ENCODE data around the gene SMARCB1. TPM values are rescaled to one million over a fixed set of nuclear protein-coding genes. Genes with fewer than 3 reads are reported as not detected.

The SMARCB1 gene
- polyA plus RNA-seq, 1 of the 3 experiments (the other 2 are of a cell fraction): 215 TPM

- Histone ChIP-seq H3K4me2 (no peak overlapping the region), H3K36me3 (replicated peaks in 1 of 2; ENCODE audit: control insufficient read depth in 1 of 2, insufficient read depth in 2 of 2, low read length in 1 of 2) (no peaks in the 10 kb centered on the region), H3K79me2 (ENCODE audit: insufficient read depth) (no peaks in the 10 kb centered on the region), H4K20me1 (ENCODE audit: insufficient read depth) (no peaks in the 10 kb centered on the region), H2AFZ (ENCODE audit: low read depth) (no peak overlapping the region), H3K27me3 (ENCODE audit: insufficient read depth) (no peaks in the 10 kb centered on the region), H3K4me1 (ENCODE audit: control insufficient read depth in 1 of 2, insufficient read depth in 2 of 2, low read depth in 1 of 2, low read length in 1 of 2) (peaks cover 4 to 30% of the 10 kb centered on the region in 2 experiments), H3K9me2 (no peaks in the 10 kb centered on the region), H3K9ac (no peak overlapping the region), H3F3A (replicated peaks; ENCODE audit: insufficient read depth) (no peaks in the 10 kb centered on the region), H3K9me3 (no peaks in the 10 kb centered on the region), H3K4me3 (ENCODE audit: low read depth in 2 of 2, low read length in 1 of 2) (no peak overlapping the region), H3K27ac (ENCODE audit: low read depth in 2 of 2, low read length in 1 of 2) (no peak overlapping the region)
- CTCF ChIA-PET: interaction anchor here (0.6 to 10.1 kb wide), 72 partner anchors 8 to 480 kb away, joined by 3 to 277 read pairs (median 4); partner anchors contain the start of genes C22orf15, CHCHD10, DERL3 and MMP11
- 88% methylated on average over 14 of the region's 16 CpGs for WGBS (ENCODE audit: low lambda C conversion rate)
- no peak for TF ChIP-seq SMC3 (IDR thresholded peaks at IDR 0.05; ENCODE audit: low read depth, low read length)
- TF ChIP-seq YY1 (IDR thresholded peaks at IDR 0.05; ENCODE audit: low read depth): no peak
- TF ChIP-seq RFX5 (IDR thresholded peaks at IDR 0.05; ENCODE audit: low read length): no peak
- no peak for TF ChIP-seq EP300 (IDR thresholded peaks at IDR 0.05; ENCODE audit: borderline replicate concordance in 1 of 2, low read depth in 1 of 2, low read length in 1 of 2)
- TF ChIP-seq RXRA (IDR thresholded peaks at IDR 0.05; ENCODE audit: borderline replicate concordance, low read depth): no peak
- no peak for TF ChIP-seq TAF1 (IDR thresholded peaks at IDR 0.05; ENCODE audit: borderline replicate concordance, low read depth, low read length)
- no peak for TF ChIP-seq USF2 (IDR thresholded peaks at IDR 0.05; ENCODE audit: borderline replicate concordance, low read depth, low read length)
- TF ChIP-seq MAX (IDR thresholded peaks at IDR 0.05; ENCODE audit: low read depth): no peak
- no peak for TF ChIP-seq RAD21 (IDR thresholded peaks at IDR 0.05; ENCODE audit: low read length)
- no peak for TF ChIP-seq PBX3 (IDR thresholded peaks at IDR 0.05)
- no peak for TF ChIP-seq CTCF (IDR thresholded peaks at IDR 0.05)
- TF ChIP-seq NRF1 (IDR thresholded peaks at IDR 0.05; ENCODE audit: low read depth, low read length): no peak
- no peak for TF ChIP-seq SIN3A (IDR thresholded peaks at IDR 0.05; ENCODE audit: borderline replicate concordance, low read depth, low read length)
- TF ChIP-seq MEF2A (IDR thresholded peaks at IDR 0.05; ENCODE audit: borderline replicate concordance, low read depth): no peak
- no peak for TF ChIP-seq GATA2 (CRISPR knock-in tag; IDR thresholded peaks at IDR 0.05)
- TF ChIP-seq IRF3 (IDR thresholded peaks at IDR 0.05; ENCODE audit: low read depth, low read length): no peak
- TF ChIP-seq ELF1 (IDR thresholded peaks at IDR 0.05): no peak
- TF ChIP-seq MXI1 (IDR thresholded peaks at IDR 0.05; ENCODE audit: low read depth, low read length): no peak
- no peak for TF ChIP-seq FOSL2 (IDR thresholded peaks at IDR 0.05; ENCODE audit: borderline replicate concordance, low read depth)
- no peak for TF ChIP-seq CHD2 (IDR thresholded peaks at IDR 0.05; ENCODE audit: low read length, partially characterized antibody)
- no peak for DNase-seq
- POLR2A ChIA-PET: interaction anchor here (0.7 to 1.4 kb wide), 6 partner anchors 24 to 82 kb away, joined by 3 to 5 read pairs (median 3); partner anchors contain the start of genes CHCHD10, MMP11 and SMARCB1
Measured at GRCh38 chr22:23850136-23850611, 63.4 kb downstream of the SMARCB1 start.

Data from SK-N-SH (cell line).